GM21786 (cell line): ENCODE results near the gene CCDC24.

ENCODE experiments used
- ATAC-seq: cut with Tn5 transposase; IDR thresholded peaks from one replicate; pipeline ENCODE4 v1.9.1; 2021; ENCODE audit not compliant: unreplicated experiment

The CCDC24 gene

GRCh38 chr1:43963006-43963405 is 28.4 kb upstream of the CCDC24 start:
- ATAC-seq = no peak

- no peak for ATAC-seq
These were observed 27.5 kb upstream of the CCDC24 start for GRCh38 chr1:43963890-43964289.

GRCh38 chr1:43965316-43965715 is 26.1 kb upstream of the CCDC24 start:
- no peak for ATAC-seq

GRCh38 chr1:43968348-43968948 is 23.0 kb upstream of the CCDC24 start:
- no peak for ATAC-seq

GRCh38 chr1:43969416-43969745 is 22.0 kb upstream of the CCDC24 start:
- ATAC-seq = no peak

GRCh38 chr1:43969746-43970466 is 21.5 kb upstream of the CCDC24 start, which contains the start of gene DPH2:
Gene DPH2, plus strand, starts transcription at chr1:43970010. Its CDS starts 166 bp downstream, at chr1:43970176.
- ATAC-seq = peak; percentile 78

DNA sequence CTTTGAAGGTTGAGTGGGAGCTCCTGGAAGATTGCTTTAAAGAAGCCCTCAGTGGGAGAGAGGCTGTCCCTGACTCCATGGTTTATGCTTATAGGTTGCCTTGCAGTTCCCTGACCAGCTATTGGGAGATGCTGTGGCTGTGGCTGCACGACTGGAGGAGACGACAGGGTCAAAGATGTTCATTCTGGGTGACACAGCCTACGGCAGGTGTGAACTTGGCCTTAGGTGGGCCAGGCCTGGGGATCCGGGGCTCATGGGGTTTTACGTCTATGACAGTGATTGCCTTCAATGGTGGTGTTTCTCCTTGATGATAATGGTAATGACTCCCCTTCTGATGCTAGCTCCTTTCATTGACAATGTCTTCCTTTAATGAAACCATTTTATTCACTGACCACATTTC is 20.9 kb upstream of the CCDC24 start:
- ATAC-seq = no peak

DNA sequence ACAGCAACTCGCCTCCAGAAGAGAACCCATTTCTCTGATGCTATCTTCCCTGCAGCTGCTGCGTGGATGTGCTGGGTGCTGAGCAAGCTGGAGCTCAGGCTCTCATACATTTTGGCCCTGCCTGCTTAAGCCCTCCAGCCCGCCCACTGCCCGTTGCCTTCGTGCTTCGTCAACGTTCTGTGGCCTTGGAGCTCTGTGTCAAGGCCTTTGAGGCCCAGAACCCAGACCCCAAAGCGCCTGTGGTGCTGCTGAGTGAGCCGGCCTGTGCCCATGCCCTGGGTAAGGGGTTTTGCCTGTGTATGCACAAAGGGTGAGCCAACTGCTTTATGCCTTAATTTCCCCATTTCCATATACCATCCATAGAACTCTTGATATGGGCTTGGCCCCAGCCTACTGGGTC is 20.5 kb upstream of the CCDC24 start:
- ATAC-seq = no peak

- no peak for ATAC-seq
These were observed 19.9 kb upstream of the CCDC24 start for GRCh38 chr1:43971336-43971980.

GRCh38 chr1:43973981-43974442 is 17.4 kb upstream of the CCDC24 start:
- no peak for ATAC-seq

- peak; percentile 67 for ATAC-seq
These were observed 16.8 kb upstream of the CCDC24 start, which contains the start of gene ATP6V0B for GRCh38 chr1:43974443-43975248. Gene ATP6V0B, plus strand, starts transcription at chr1:43974960. Its CDS starts 81 bp downstream, at chr1:43975041.

GRCh38 chr1:43975249-43975961 is 16.0 kb upstream of the CCDC24 start:
- no peak for ATAC-seq

GRCh38 chr1:43976045-43976444 is 15.4 kb upstream of the CCDC24 start:
- ATAC-seq = no peak

DNA sequence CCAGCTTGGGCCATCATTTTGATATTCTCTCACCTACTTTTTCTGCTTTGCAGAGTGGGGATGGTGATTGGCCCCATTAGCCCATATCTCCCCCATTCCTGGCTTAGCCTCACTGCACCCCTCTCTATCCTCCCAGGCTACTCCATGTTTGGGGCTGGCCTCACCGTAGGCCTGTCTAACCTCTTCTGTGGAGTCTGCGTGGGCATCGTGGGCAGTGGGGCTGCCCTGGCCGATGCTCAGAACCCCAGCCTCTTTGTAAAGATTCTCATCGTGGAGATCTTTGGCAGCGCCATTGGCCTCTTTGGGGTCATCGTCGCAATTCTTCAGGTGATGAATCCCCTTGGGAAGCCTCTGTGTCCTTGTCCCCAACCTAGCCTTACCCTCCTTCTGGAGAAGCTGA is 14.5 kb upstream of the CCDC24 start:
- no peak for ATAC-seq

- no peak for ATAC-seq
These were observed 13.8 kb upstream of the CCDC24 start for GRCh38 chr1:43977376-43978263.

- no peak for ATAC-seq
These were observed 13.2 kb upstream of the CCDC24 start for GRCh38 chr1:43978264-43978550.

DNA sequence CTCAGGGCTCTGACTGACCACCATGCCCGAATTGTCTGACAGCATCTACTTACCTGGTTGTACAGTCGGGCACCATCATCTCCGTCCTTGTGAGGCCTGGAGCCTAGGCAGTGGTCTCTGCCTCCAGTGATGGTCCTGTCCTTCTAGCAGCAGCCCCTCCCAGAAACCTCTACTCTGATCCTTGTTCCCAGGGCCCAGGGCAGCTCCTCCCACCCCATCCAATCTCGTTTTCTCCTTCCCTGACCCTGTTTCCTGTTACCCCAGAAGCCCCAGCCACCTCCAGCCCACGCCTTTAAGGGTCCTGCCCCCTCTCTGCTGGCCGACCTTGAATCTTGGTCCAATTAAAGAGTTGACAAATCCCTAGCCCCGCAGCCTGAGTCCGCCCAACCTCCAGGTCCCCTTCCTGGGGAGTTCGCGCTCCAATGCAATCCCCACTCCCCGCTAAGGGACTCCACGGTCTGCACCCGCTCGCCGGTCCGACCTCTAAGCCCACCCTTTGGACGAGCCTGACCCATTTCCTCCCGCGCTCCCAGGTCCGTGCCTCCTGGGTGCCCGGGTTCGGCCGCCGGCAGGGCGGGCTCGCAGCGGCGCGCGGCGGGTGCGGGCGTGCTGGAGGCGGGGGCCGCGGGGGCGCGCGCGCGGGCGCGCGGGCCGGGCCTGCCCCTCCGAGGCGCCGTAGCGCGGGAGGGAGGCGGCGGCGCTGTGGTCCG is 12.7 kb upstream of the CCDC24 start, which contains the start of gene B4GALT2:
TSS of gene B4GALT2 (plus strand) at position 660 of the 710 bp plus-strand sequence. CDS start 1,951 bp downstream, outside the sequence.
- no peak for ATAC-seq

DNA sequence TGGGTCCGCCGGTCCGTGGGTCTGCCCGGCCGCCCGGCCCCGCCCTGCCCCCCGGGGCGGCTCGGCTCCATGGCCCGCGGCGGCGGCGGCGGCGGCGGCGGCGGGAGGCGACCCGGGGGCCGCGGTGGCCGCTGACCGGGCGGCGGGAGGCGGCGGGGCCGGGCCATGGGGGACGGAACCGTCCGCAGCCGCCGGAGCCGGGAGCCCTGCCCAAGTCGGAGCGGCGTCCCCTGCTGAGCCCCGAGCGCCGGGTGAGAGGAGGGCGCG is 12.2 kb upstream of the CCDC24 start:
- no peak for ATAC-seq

GRCh38 chr1:43979528-43980254 is 11.7 kb upstream of the CCDC24 start:
- no peak for ATAC-seq
